Measurements from ENCODE around the gene SPTSSB. TPM values are rescaled to one million over a fixed set of nuclear protein-coding genes. Genes with fewer than 3 reads are reported as not detected.

The SPTSSB gene
- total RNA-seq, 2 donors from 2014 or later, result 0.64 to 2.3 TPM

GRCh38 chr3:161316006-161316689 lies 55.2 kb downstream of the SPTSSB start:
- Histone ChIP-seq H3K27ac (ENCODE audit: low read depth, low read length) (no peak overlapping the region), H3K36me3 (ENCODE audit: control insufficient read depth, insufficient read depth, low read length) (no peaks in the 10 kb centered on the region), H3K4me3 (ENCODE audit: low read length) (no peak overlapping the region), H3K4me1 (ENCODE audit: control insufficient read depth, insufficient read depth, low read length) (no peaks in the 10 kb centered on the region), H3K27me3 (ENCODE audit: control insufficient read depth, insufficient read depth, low read length, poor library complexity, severe bottlenecking) (no peaks in the 10 kb centered on the region), H3K9ac (ENCODE audit: extremely low read depth, low read length, poor library complexity, severe bottlenecking) (no peak overlapping the region), H3K9me3 (ENCODE audit: control insufficient read depth, low read length) (no peaks in the 10 kb centered on the region)
- no peaks in the 10 kb centered on the region for H3K4me1 Mint-ChIP-seq
- no peaks in the 10 kb centered on the region for H3K27me3 Mint-ChIP-seq (ENCODE audit: insufficient read depth)
- no peak overlapping the region for H3K4me3 Mint-ChIP-seq
- no peaks in the 10 kb centered on the region for H3K9me3 Mint-ChIP-seq
- no peaks in the 10 kb centered on the region for H3K36me3 Mint-ChIP-seq (ENCODE audit: low read depth)
- no peak for TF ChIP-seq CTCF (conservative IDR thresholded peaks at IDR 0.05)
- 86 to 100% methylated on average over 1 to 3 of the region's 3 CpGs for WGBS, 2 experiments (ENCODE audit: insufficient coverage in 1 of 2, insufficient read length in 1 of 2)
- no peak for DNase-seq
- no peak overlapping the region for H3K27ac Mint-ChIP-seq

- 86 to 90% methylated on average over 3 of the region's 3 CpGs for WGBS, 2 experiments (ENCODE audit: insufficient coverage in 1 of 2, insufficient read length in 1 of 2)
- Histone ChIP-seq H3K27ac (ENCODE audit: low read depth, low read length) (no peak overlapping the region), H3K4me3 (ENCODE audit: low read length) (no peak overlapping the region), H3K36me3 (ENCODE audit: control insufficient read depth, insufficient read depth, low read length) (no peaks in the 10 kb centered on the region), H3K9me3 (ENCODE audit: control insufficient read depth, low read length) (no peaks in the 10 kb centered on the region), H3K9ac (ENCODE audit: extremely low read depth, low read length, poor library complexity, severe bottlenecking) (no peak overlapping the region), H3K27me3 (ENCODE audit: control insufficient read depth, insufficient read depth, low read length, poor library complexity, severe bottlenecking) (no peaks in the 10 kb centered on the region), H3K4me1 (ENCODE audit: control insufficient read depth, insufficient read depth, low read length) (no peaks in the 10 kb centered on the region)
- no peaks in the 10 kb centered on the region for H3K4me1 Mint-ChIP-seq
- H3K27me3 Mint-ChIP-seq (ENCODE audit: insufficient read depth), result no peaks in the 10 kb centered on the region
- TF ChIP-seq CTCF (conservative IDR thresholded peaks at IDR 0.05), result no peak
- H3K27ac Mint-ChIP-seq, result no peak overlapping the region
- DNase-seq, result no peak
- H3K4me3 Mint-ChIP-seq, result no peak overlapping the region
- H3K9me3 Mint-ChIP-seq, result no peaks in the 10 kb centered on the region
- H3K36me3 Mint-ChIP-seq (ENCODE audit: low read depth), result no peaks in the 10 kb centered on the region
Measured at GRCh38 chr3:161314836-161315395, 56.4 kb downstream of the SPTSSB start.

DNA sequence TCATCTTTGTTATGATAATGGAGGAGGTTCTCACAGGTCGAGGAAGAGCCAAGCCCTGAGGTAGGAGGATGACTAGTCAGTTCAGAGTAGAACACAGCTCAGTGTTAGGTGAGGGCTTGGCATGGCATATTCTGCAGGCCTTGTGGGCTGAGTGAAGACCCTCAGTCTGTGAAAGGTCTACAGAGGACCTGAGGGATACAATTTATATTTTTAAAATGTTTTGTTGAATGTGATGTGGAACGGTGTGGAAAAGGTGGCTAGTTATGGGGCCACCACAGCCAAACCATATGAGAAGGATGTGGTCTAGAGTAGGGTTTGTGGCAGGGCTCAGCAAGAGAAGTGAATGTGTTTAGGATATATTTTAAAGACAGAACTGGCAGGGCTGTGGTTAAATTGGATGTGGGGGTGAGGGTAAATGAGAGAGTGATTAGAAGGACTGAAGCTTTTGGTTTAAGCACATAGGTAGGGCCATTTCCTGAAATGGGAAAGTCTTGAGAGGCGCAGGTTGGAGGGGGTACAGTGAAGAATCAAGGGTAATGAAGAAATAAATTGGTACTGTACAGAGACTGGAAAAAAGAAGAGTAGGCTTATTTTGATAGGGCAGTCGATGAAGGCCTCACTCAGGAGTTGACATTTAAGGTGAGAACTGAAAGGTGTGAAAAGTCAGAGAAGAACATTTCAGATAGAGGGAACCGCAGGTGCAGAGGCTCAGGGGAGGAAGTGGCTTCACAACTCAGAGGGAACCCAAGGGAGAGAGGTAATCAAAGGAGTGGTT lies 60.5 kb downstream of the SPTSSB start:
- Mint-ChIP-seq H3K4me3 (no peak overlapping the region), H3K4me1 (no peaks in the 10 kb centered on the region), H3K27ac (no peak overlapping the region), H3K36me3 (ENCODE audit: low read depth) (no peaks in the 10 kb centered on the region), H3K9me3 (peaks cover 9% of the 10 kb centered on the region), H3K27me3 (ENCODE audit: insufficient read depth) (no peaks in the 10 kb centered on the region)
- H3K9me3 ChIP-seq (ENCODE audit: control insufficient read depth, low read length), result peaks cover 14% of the 10 kb centered on the region
- H3K4me1 ChIP-seq (ENCODE audit: control insufficient read depth, insufficient read depth, low read length), result no peaks in the 10 kb centered on the region
- no peaks in the 10 kb centered on the region for H3K36me3 ChIP-seq (ENCODE audit: control insufficient read depth, insufficient read depth, low read length)
- H3K27me3 ChIP-seq (ENCODE audit: control insufficient read depth, insufficient read depth, low read length, poor library complexity, severe bottlenecking), result no peaks in the 10 kb centered on the region
- H3K9ac ChIP-seq (ENCODE audit: extremely low read depth, low read length, poor library complexity, severe bottlenecking), result no peak overlapping the region
- 83 to 88% methylated on average over 5 of the region's 5 CpGs for whole genome bisulfite sequencing, 2 experiments (ENCODE audit: insufficient coverage in 1 of 2, insufficient read length in 1 of 2)
- H3K27ac ChIP-seq (ENCODE audit: low read depth, low read length), result no peak overlapping the region
- DNase-seq, result no peak
- TF ChIP-seq CTCF (conservative IDR thresholded peaks at IDR 0.05), result no peak
- H3K4me3 ChIP-seq (ENCODE audit: low read length), result no peak overlapping the region
